ENCODE measurements around the gene NDUFS7. TPM values are rescaled to one million over a fixed set of nuclear protein-coding genes. Genes with fewer than 3 reads are reported as not detected.
A peak's percentile ranks its signal among the peaks of the same experiment; 100 is the strongest.

The NDUFS7 gene
- total and polyA plus RNA-seq, 9 of the 15 experiments (the other 6 are each of a cell fraction or from before 2014, with no cell fraction given), result 6.0 to 271 (median 60.6) TPM

DNA sequence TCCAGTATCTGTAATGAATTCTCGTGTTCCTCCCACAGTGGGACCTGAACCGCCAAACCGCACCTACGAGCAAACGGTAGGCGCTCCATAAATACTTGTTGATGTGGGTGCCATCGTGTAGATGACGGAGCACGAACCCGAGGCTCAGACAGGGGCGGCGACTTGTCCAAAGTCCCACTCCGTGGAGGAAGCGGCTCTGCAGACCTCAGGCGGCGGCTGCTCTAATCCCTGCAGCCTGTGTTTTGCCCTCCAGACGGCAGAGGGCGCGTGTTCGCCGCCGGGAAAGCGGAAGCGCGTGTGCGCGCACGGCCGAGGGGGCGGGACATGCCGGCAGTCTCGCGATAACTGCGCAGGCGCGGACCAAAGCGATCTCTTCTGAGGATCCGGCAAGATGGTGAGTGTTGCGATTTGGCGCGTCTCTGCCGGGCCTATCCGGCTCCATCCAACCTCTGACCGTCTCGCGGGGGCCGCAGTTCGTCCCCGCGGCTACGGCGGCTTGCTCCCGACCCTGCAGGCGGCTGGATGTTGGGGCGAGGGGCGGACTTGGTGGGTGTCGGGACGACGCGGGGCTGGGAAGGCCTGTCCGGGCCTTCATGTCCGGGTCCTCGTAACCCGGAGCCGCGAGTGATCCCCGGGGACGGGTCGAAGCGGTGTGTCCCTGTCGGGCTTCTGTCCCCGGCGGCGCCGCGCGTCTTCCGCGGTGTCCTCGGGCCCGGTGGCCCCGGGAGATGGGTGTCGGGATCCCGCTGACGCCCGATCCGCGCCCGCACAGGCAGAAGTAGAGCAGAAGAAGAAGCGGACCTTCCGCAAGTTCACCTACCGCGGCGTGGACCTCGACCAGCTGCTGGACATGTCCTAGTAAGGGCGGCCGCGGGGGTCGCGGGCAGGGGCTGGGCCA, 54.6 kb downstream of the NDUFS7 start, which contains the start of gene RPS15 (continued):
- TF ChIP-seq, protein P1, sequence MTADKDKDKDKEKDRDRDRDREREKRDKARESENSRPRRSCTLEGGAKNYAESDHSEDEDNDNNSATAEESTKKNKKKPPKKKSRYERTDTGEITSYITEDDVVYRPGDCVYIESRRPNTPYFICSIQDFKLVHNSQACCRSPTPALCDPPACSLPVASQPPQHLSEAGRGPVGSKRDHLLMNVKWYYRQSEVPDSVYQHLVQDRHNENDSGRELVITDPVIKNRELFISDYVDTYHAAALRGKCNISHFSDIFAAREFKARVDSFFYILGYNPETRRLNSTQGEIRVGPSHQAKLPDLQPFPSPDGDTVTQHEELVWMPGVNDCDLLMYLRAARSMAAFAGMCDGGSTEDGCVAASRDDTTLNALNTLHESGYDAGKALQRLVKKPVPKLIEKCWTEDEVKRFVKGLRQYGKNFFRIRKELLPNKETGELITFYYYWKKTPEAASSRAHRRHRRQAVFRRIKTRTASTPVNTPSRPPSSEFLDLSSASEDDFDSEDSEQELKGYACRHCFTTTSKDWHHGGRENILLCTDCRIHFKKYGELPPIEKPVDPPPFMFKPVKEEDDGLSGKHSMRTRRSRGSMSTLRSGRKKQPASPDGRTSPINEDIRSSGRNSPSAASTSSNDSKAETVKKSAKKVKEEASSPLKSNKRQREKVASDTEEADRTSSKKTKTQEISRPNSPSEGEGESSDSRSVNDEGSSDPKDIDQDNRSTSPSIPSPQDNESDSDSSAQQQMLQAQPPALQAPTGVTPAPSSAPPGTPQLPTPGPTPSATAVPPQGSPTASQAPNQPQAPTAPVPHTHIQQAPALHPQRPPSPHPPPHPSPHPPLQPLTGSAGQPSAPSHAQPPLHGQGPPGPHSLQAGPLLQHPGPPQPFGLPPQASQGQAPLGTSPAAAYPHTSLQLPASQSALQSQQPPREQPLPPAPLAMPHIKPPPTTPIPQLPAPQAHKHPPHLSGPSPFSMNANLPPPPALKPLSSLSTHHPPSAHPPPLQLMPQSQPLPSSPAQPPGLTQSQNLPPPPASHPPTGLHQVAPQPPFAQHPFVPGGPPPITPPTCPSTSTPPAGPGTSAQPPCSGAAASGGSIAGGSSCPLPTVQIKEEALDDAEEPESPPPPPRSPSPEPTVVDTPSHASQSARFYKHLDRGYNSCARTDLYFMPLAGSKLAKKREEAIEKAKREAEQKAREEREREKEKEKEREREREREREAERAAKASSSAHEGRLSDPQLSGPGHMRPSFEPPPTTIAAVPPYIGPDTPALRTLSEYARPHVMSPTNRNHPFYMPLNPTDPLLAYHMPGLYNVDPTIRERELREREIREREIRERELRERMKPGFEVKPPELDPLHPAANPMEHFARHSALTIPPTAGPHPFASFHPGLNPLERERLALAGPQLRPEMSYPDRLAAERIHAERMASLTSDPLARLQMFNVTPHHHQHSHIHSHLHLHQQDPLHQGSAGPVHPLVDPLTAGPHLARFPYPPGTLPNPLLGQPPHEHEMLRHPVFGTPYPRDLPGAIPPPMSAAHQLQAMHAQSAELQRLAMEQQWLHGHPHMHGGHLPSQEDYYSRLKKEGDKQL (CRISPR knock-in tag; IDR thresholded peaks at IDR 0.05; ENCODE audit: borderline replicate concordance), result no peak
- TF ChIP-seq MAFK (IDR thresholded peaks at IDR 0.05; ENCODE audit: low read length), result no peak
- no peak for TF ChIP-seq ZNF408 (CRISPR knock-in tag; IDR thresholded peaks at IDR 0.05; ENCODE audit: low read depth)
- peak; percentile 26 to 74; a peak in 3 of 4 replicates for TF ChIP-seq TBL1XR1 (IDR thresholded peaks at IDR 0.05; ENCODE audit: low read length in 2 of 2)
- no peak for TF ChIP-seq CBFB (CRISPR knock-in tag; IDR thresholded peaks at IDR 0.05)
- peak; percentile 77; the same call in 1 of the 2 replicates for TF ChIP-seq ZNF263 (CRISPR knock-in tag; IDR thresholded peaks at IDR 0.05; ENCODE audit: borderline replicate concordance)
- TF ChIP-seq MYBL2 (IDR thresholded peaks at IDR 0.05; ENCODE audit: low read depth), result no peak
- TF ChIP-seq MYBL2 (CRISPR knock-in tag; IDR thresholded peaks at IDR 0.05; ENCODE audit: borderline replicate concordance), result no peak
- TF ChIP-seq, protein P2, sequence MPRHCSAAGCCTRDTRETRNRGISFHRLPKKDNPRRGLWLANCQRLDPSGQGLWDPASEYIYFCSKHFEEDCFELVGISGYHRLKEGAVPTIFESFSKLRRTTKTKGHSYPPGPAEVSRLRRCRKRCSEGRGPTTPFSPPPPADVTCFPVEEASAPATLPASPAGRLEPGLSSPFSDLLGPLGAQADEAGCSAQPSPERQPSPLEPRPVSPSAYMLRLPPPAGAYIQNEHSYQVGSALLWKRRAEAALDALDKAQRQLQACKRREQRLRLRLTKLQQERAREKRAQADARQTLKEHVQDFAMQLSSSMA (CRISPR knock-in tag; IDR thresholded peaks at IDR 0.05), result 0 out of 2 replicates have a peak, but pooled peaks have one; percentile 22
- no peak for TF ChIP-seq SMARCA4 (IDR thresholded peaks at IDR 0.05)
- TF ChIP-seq KLF1 (tag; IDR thresholded peaks at IDR 0.05), result no peak
- TF ChIP-seq YBX1 (IDR thresholded peaks at IDR 0.05), result no peak
- TF ChIP-seq, protein P3, sequence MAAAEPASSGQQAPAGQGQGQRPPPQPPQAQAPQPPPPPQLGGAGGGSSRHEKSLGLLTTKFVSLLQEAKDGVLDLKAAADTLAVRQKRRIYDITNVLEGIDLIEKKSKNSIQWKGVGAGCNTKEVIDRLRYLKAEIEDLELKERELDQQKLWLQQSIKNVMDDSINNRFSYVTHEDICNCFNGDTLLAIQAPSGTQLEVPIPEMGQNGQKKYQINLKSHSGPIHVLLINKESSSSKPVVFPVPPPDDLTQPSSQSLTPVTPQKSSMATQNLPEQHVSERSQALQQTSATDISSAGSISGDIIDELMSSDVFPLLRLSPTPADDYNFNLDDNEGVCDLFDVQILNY (CRISPR knock-in tag; IDR thresholded peaks at IDR 0.05), result 0 out of 2 replicates have a peak, but pooled peaks have one; percentile 48
- no peak for TF ChIP-seq SLC30A9 (CRISPR knock-in tag; IDR thresholded peaks at IDR 0.05)
- 0 out of 2 replicates have a peak, but pooled peaks have one; percentile 14 for TF ChIP-seq GATA2 (CRISPR knock-in tag; IDR thresholded peaks at IDR 0.05)
- TF ChIP-seq HMG20A (CRISPR knock-in tag; conservative IDR thresholded peaks at IDR 0.05), result no peak
- TF ChIP-seq, protein P4, sequence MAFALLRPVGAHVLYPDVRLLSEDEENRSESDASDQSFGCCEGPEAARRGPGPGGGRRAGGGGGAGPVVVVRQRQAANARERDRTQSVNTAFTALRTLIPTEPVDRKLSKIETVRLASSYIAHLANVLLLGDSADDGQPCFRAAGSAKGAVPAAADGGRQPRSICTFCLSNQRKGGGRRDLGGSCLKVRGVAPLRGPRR (CRISPR knock-in tag; IDR thresholded peaks at IDR 0.05), result no peak; the same call in 1 of the 2 replicates
- peak; percentile 7; the same call in 1 of the 2 replicates for TF ChIP-seq TEAD4 (IDR thresholded peaks at IDR 0.05; ENCODE audit: low read length)
- TF ChIP-seq TEAD4 (CRISPR knock-in tag; IDR thresholded peaks at IDR 0.05; ENCODE audit: borderline replicate concordance), result no peak
- TF ChIP-seq, protein P5, sequence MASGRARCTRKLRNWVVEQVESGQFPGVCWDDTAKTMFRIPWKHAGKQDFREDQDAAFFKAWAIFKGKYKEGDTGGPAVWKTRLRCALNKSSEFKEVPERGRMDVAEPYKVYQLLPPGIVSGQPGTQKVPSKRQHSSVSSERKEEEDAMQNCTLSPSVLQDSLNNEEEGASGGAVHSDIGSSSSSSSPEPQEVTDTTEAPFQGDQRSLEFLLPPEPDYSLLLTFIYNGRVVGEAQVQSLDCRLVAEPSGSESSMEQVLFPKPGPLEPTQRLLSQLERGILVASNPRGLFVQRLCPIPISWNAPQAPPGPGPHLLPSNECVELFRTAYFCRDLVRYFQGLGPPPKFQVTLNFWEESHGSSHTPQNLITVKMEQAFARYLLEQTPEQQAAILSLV (tag; IDR thresholded peaks at IDR 0.05), result no peak
